ENCODE results near the gene PCTP. TPM values are rescaled to one million over a fixed set of nuclear protein-coding genes. Genes with fewer than 3 reads are reported as not detected.

The PCTP gene
- total RNA-seq, 1 donor from 2014 or later, result 8.4 TPM

DNA sequence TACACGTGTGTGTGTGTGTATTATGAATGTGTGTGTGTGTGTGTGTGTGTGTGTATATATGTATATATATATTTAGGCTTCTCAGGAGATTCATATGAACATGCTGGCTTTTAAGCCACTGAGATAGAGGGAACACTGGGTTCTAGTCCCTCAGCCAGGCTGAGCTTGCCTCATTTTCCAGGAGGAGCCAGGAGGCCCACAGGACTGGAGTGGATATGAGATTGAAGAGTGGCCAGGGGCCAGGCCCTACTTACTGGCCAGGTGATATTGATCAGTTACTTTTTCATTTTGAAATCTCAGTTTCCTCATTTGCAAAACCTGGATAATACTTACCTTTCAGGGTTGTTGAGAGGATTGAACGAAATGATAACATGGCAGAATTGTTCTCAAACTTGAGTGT, 5.8 kb downstream of the PCTP start:
- TF ChIP-seq, protein P1, sequence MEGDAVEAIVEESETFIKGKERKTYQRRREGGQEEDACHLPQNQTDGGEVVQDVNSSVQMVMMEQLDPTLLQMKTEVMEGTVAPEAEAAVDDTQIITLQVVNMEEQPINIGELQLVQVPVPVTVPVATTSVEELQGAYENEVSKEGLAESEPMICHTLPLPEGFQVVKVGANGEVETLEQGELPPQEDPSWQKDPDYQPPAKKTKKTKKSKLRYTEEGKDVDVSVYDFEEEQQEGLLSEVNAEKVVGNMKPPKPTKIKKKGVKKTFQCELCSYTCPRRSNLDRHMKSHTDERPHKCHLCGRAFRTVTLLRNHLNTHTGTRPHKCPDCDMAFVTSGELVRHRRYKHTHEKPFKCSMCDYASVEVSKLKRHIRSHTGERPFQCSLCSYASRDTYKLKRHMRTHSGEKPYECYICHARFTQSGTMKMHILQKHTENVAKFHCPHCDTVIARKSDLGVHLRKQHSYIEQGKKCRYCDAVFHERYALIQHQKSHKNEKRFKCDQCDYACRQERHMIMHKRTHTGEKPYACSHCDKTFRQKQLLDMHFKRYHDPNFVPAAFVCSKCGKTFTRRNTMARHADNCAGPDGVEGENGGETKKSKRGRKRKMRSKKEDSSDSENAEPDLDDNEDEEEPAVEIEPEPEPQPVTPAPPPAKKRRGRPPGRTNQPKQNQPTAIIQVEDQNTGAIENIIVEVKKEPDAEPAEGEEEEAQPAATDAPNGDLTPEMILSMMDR (IDR thresholded peaks at IDR 0.05), result no peak
- H3K27me3 Mint-ChIP-seq (ENCODE audit: unreplicated experiment), result no peaks in the 10 kb centered on the region
- no peak overlapping the region for H3K27ac Mint-ChIP-seq (ENCODE audit: unreplicated experiment)
- peaks cover 12% of the 10 kb centered on the region for H3K36me3 Mint-ChIP-seq (ENCODE audit: unreplicated experiment)
- DNase-seq (ENCODE audit: extremely low spot score, unreplicated experiment), result no peak
- no peak overlapping the region for H3K4me3 Mint-ChIP-seq (ENCODE audit: unreplicated experiment)
- peaks cover 11% of the 10 kb centered on the region for H3K4me1 Mint-ChIP-seq (ENCODE audit: unreplicated experiment)
- H3K9me3 Mint-ChIP-seq (ENCODE audit: unreplicated experiment), result no peaks in the 10 kb centered on the region

DNA sequence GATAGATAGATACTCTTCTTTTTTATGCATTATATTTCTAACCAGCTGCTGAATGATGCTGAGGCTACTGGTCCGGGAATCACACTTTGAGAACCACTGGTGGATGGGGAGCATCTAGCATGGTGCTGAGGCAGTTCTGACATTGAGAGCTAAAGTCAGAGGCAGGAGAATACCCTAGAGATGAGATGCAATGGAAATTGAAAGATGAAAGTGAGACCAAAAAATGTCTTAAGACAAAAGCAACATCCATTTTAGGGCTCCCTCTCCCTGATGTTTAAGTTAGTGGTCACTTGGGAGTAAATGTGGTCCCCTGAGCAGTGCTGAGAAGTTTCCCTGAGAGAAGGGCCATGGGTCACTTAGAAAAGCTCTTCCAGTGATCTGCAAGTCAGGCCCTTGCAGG, 6.8 kb downstream of the PCTP start:
- no peak overlapping the region for H3K4me3 Mint-ChIP-seq (ENCODE audit: unreplicated experiment)
- H3K27me3 Mint-ChIP-seq (ENCODE audit: unreplicated experiment), result no peaks in the 10 kb centered on the region
- no peak overlapping the region for H3K27ac Mint-ChIP-seq (ENCODE audit: unreplicated experiment)
- peaks cover 4% of the 10 kb centered on the region for H3K4me1 Mint-ChIP-seq (ENCODE audit: unreplicated experiment)
- no peak for DNase-seq (ENCODE audit: extremely low spot score, unreplicated experiment)
- peaks cover 12% of the 10 kb centered on the region for H3K36me3 Mint-ChIP-seq (ENCODE audit: unreplicated experiment)
- TF ChIP-seq, protein P1 (IDR thresholded peaks at IDR 0.05), result no peak
- H3K9me3 Mint-ChIP-seq (ENCODE audit: unreplicated experiment), result no peaks in the 10 kb centered on the region

DNA sequence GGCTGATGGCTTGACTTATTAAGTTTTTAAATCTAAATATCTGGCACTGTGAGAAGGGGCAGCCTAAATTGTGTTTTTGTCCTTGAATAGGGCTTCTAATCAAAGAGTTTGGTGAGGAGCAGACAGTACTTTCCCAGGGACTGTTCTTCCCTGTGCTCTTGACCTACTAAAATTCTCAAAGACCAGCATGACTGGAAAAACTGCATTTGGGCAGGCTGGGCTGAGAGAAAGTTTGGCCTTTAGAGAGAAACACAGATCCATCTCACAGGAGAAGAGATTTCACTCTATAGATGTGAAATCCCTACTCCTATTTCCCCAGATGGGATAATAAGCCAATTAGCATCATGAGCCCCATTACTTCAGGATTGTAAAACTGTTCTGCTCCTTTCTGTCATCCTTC, 7.3 kb downstream of the PCTP start:
- Mint-ChIP-seq H3K9me3 (ENCODE audit: unreplicated experiment) (no peaks in the 10 kb centered on the region), H3K4me1 (ENCODE audit: unreplicated experiment) (no peaks in the 10 kb centered on the region), H3K27me3 (ENCODE audit: unreplicated experiment) (no peaks in the 10 kb centered on the region), H3K36me3 (ENCODE audit: unreplicated experiment) (peaks cover 12% of the 10 kb centered on the region), H3K4me3 (ENCODE audit: unreplicated experiment) (no peak overlapping the region), H3K27ac (ENCODE audit: unreplicated experiment) (no peak overlapping the region)
- no peak for DNase-seq (ENCODE audit: extremely low spot score, unreplicated experiment)
- TF ChIP-seq, protein P1 (IDR thresholded peaks at IDR 0.05), result no peak

DNA sequence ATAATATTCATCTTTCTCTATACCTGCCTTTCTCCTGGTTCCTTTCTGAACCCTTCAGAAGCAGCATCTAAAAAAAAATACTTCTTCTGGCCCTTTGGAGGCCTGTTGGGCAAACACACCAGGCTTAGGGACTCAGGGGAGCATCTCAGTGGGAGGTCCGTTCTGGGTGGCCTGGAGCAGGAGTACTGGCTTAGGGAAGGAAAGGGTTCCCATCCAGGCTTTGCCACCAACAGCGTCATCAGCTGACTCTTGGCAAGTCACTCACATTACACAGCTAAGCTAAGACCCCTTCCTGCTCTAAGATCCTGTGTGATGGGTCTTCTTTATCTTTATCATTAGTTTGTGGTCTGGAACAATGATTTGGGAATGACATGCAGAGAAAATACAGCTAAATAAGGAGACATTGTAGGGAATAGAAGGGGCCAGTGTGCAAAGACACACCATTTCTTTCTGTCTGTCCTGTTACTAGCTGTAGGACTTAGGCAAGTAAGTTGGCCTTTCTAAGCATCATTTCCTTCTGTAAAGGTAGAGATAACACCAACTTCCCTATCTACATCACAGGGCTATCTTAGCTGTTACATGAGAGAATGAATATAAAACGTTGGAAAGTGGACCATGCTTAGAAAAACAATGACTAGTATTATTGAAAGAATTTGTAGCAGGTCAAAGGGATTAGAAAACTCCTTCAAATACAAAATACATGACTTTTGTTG, 9.9 kb downstream of the PCTP start:
- no peak overlapping the region for H3K4me3 Mint-ChIP-seq (ENCODE audit: unreplicated experiment)
- H3K4me1 Mint-ChIP-seq (ENCODE audit: unreplicated experiment), result peaks cover 2% of the 10 kb centered on the region
- no peaks in the 10 kb centered on the region for H3K27me3 Mint-ChIP-seq (ENCODE audit: unreplicated experiment)
- H3K27ac Mint-ChIP-seq (ENCODE audit: unreplicated experiment), result no peak overlapping the region
- TF ChIP-seq, protein P1 (IDR thresholded peaks at IDR 0.05), result no peak
- H3K36me3 Mint-ChIP-seq (ENCODE audit: unreplicated experiment), result no peaks in the 10 kb centered on the region
- no peak for DNase-seq (ENCODE audit: extremely low spot score, unreplicated experiment)
- no peaks in the 10 kb centered on the region for H3K9me3 Mint-ChIP-seq (ENCODE audit: unreplicated experiment)

DNA sequence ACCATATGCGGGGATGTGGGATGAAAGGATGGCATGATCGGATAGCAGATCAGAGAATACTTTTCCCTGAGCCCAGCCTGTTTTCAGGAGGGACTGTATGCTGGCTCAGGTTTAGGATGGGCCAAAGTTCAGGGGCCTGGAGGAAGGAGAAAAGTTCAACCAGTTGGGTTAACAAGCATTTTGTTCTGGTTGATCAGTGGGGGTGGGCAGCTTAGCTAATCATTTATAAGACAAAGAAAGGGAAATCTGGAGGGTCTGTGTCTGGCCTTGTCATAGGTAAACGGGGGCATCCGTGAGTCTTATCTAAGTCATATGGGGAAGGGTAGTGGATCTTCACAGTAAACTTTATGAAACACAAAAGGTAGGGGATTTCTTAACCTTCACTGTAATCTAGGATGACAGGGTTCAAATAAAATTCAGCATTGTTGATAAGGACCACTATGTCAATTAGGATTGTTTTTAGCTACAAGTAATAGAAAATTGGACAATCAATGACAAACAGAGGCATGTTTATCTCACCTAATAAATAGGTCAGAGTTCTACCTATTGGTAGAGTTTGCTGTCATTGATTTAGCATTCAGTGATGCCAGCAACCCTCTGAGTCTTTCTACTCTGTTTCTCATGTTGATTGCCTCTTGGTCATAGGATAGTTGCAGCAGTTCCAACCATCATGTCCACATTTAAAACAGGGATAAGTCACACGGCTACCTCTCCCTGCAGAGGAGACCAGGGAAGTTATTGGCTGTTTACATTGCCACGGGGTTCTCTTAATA, 11.4 kb downstream of the PCTP start:
- DNase-seq (ENCODE audit: extremely low spot score, unreplicated experiment), result no peak
- H3K27me3 Mint-ChIP-seq (ENCODE audit: unreplicated experiment), result no peaks in the 10 kb centered on the region

More for the DNA sequence above, 11.4 kb downstream of the PCTP start:
- no peaks in the 10 kb centered on the region for H3K9me3 Mint-ChIP-seq (ENCODE audit: unreplicated experiment)
- H3K4me3 Mint-ChIP-seq (ENCODE audit: unreplicated experiment), result no peak overlapping the region
- peaks cover 2% of the 10 kb centered on the region for H3K4me1 Mint-ChIP-seq (ENCODE audit: unreplicated experiment)
- TF ChIP-seq, protein P1 (IDR thresholded peaks at IDR 0.05), result no peak
- no peak overlapping the region for H3K27ac Mint-ChIP-seq (ENCODE audit: unreplicated experiment)
- H3K36me3 Mint-ChIP-seq (ENCODE audit: unreplicated experiment), result no peaks in the 10 kb centered on the region

Data from osteocyte (in vitro differentiated cells).